GM12892 (cell line): ENCODE data around the gene ADAMTSL2.

Experiments used
- DNase-seq: peaks from one replicate; pipeline ENCODE4 v3.0.0; 2011; ENCODE audit not compliant: insufficient read length
- FAIRE-seq: peaks from 2 replicates; lab custom pipeline; 2011; peaks lifted over from hg19 to GRCh38; lab: Jason Lieb, UNC
- POLR2A ChIP-seq: IDR thresholded peaks from 2 replicates; pipeline ENCODE4 v1.6.1; 2011; ENCODE audit warnings: low read depth, low read length, control low read depth
- POLR2AphosphoS5 ChIP-seq: IDR thresholded peaks from 2 replicates; pipeline ENCODE4 v1.6.1; 2011; ENCODE audit warnings: low read depth, low read length, control low read depth
- TAF1 ChIP-seq: IDR thresholded peaks from 2 replicates; pipeline ENCODE4 v1.6.1; 2011; ENCODE audit warnings: low read depth, mild to moderate bottlenecking, control low read depth, low read length, borderline replicate concordance

ADAMTSL2 gene

DNA sequence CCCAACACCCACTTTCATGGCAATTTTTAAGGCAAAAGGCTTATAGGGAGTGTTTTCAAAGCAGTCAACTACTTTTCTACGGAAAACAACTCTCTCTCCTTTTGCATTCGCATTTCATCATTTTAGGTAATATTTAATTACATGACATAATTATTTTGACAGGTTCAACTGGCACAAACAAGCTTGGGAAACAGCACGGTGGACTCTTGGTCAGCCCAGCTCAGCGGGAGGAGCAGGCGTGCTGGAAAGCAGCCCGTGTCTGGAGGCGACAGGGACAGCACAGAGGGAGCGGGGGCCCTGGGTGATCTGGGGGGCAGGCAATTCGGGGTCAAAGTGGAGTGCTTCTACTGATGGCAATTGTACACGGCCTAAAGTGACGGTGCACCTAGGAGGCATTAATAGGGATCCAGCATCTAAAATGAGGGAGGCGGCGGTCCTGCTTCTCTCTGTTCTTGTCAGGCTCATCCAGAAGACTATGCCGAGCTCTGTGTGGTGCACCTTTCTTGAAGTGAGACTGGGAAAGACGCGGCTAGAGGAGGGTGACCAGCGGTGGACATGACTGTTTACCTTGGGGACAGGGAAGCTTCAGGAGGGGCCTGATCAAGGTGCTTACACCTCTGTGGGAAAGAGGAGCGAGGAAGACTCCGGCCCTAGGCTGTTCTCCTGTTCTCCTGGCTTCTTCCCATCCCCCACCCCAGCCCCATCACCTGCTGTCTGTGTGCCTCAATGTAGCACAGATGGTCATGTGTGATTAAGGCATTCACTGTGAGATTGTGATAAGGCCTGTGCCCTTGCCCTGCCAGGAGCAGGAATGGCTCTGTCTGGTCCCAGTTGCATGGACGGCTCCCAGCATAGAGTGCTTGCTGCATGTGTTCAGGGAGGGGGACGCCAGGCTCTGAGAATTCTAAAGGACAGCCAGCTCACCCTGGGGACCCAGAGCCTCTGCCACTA is 13.1 kb upstream of the ADAMTSL2 start:
- no peak for TF ChIP-seq TAF1
- TF ChIP-seq POLR2A: no peak
- no peak for TF ChIP-seq POLR2AphosphoS5
- FAIRE-seq (no peak), DNase-seq (no peak)

GRCh38 chr9:133522073-133522910 is 12.2 kb upstream of the ADAMTSL2 start:
- TF ChIP-seq TAF1: no peak
- FAIRE-seq (no peak), DNase-seq (no peak)

DNA sequence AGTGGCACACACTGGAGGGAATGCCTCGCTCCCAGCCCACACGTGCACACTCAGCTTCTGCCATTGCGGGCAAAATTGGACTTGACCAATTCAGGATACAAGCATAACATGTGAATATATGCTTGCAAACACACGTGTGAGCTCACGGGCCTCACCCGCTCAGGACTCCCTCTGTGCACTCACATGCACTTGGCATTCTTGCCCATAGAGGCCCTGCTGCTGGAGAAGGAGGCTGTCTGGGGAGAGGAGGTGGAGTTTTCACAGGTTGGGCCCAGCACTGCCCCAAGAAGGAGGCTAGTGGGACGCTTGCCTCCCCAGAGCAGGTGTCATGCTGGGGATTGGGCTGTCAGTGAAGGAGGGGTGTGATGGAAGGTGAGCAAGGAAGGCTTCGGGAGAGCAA is 11.4 kb upstream of the ADAMTSL2 start:
- DNase-seq: no peak
- TF ChIP-seq POLR2A: no peak
- no peak for TF ChIP-seq POLR2AphosphoS5
- TF ChIP-seq TAF1: no peak
- no peak for FAIRE-seq

DNA sequence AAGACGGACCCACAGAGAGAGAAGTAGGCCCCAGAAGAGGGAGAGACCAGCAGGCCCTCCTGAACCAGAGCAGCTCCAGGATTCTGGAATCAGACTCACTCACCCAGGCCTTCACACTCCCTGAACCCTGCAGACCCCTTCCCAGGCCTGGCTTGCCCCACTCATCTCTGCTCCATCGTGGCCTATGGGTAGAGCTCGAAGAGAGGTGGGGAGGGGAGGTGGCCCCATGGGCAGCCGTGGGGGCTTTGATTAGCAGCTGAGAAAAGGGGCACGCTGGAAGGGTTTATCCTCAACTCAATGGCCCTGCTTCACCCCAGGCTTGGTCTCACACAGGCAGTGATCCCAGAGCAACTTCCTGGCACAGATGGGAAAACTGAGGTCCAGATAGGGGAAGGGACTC is 10.4 kb upstream of the ADAMTSL2 start:
- TF ChIP-seq TAF1 (no peak), POLR2A (no peak), POLR2AphosphoS5 (no peak)
- no peak for DNase-seq
- FAIRE-seq: no peak

GRCh38 chr9:133524679-133525228 is 9.8 kb upstream of the ADAMTSL2 start, which contains the start of gene MYMK:
Gene MYMK, minus strand, starts transcription at chr9:133524959. Its CDS starts 115 bp downstream, at chr9:133524844.
- DNase-seq (no peak), FAIRE-seq (no peak)
- TF ChIP-seq POLR2A (no peak), POLR2AphosphoS5 (no peak), TAF1 (no peak)

DNA sequence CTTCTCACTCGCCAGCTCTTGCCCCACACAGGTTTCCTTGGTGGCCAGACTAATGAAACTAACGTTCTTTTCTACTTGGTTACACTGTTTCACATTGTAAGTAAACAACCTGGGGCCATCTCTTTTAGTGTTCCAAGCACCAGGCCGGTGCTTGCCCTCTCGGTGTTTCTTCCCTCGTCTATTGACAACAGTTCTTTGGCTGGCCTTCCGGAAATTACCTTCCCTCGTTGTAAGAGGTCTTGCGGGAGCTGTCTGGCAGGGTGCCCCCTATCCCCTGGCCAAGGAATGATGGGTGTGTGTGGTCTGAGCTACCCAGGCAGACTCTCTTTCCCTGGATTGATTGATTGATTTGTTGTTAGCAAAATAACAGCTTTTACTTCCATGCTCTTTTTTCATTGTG is 8.8 kb upstream of the ADAMTSL2 start:
- FAIRE-seq: no peak
- DNase-seq: no peak
- TF ChIP-seq POLR2AphosphoS5: no peak
- TF ChIP-seq POLR2A: no peak
- no peak for TF ChIP-seq TAF1

DNA sequence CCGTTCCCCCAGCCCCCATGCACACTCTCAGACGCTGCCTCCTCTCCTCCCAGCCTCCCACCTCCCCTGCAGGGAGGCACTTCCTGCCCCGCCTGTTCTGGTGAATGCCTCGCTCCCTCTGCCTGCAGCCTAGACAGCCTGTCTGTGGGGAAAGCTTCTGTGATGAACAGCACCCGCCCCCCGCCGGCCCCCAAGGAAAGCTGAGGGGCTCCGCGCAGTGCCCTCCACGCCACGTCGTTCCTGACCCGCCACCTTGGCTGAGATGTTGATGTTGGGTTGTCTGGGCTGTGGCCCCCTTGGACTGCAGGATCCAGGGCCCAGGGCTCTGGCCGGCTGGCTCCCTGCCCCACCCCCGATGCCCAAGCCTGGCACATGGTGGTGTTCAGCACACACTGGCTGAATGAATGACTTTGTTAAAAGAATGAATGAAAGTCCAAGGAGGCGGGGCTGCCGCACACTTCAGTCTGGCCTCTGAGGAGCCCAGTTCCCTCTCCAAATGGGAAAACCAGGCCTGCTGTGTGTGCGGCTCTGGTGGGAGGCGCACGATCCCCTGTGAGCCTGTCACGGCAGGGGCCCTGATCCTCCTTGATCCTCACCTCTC is 7.7 kb upstream of the ADAMTSL2 start:
- no peak for FAIRE-seq
- TF ChIP-seq POLR2A: no peak
- TF ChIP-seq POLR2AphosphoS5: no peak
- TF ChIP-seq TAF1: no peak
- no peak for DNase-seq

DNA sequence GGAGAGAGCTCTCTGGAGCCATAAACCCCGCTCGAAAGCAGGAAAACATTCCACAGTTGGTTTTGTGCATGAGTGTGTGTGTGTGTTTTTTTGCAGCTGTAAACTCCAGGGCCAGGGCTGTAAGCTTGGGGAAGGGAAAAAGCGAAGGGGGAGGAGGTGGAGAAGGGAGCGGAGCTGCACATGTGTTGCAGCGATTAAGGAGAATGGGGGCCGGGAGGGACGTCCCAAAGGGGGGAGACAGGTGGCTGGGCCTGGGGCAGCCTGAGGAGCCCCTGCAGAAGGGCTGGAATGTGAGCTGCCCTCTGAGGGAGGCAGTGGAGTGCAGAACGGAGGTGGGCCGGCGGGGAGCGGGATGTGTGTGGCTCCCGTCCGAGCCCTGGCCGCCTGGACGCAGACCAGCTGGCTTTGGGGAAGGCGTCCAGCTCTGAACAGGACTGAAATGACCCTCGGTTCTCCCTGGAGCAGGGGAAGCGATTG is 7.0 kb upstream of the ADAMTSL2 start:
- no peak for DNase-seq
- TF ChIP-seq TAF1: no peak
- TF ChIP-seq POLR2AphosphoS5: no peak
- no peak for TF ChIP-seq POLR2A
- FAIRE-seq: no peak

DNA sequence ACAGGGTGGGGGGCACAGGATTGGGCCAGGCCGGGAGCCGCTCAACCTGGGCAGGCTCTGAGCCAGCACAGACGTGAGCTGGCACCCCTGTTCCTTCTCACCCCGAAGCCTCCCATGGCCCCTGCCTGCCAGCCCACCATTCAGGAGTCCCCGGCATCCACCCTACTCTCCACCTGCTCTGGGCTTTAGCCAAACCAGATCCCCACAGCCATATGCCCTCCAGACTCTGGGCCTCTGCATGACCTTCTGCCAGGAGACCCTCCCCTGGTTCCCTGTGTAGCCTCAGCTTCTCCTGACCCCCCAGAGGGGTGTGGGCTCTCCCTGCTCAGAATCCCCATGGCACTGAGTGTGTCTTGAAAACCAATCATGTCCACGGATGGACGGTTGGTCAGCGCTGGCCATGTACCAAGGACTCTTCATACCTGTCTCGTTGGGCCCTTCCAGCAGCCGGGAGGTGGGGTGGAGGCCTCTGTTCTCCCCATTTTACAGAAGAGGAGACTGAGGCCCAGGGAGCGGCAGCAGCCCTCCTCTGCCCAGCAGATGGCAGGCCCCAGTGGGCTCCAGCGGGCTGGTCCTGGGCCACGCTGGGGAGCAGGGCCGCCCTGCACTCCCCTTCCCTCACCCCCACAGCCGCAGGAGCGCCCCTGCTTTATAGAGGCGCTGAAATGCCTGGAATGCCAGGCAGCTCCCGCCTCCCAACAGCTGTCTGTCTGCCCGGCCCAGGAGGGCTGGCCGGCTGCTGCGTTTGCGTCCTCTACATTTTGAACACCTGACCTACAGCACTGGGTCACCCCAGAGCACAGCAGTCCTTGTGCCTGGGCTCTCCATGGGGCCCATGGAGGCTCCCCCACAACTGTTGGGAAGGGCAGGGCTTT is 6.3 kb upstream of the ADAMTSL2 start:
- DNase-seq (no peak), FAIRE-seq (no peak)
- no peak for TF ChIP-seq TAF1
- no peak for TF ChIP-seq POLR2AphosphoS5
- TF ChIP-seq POLR2A: no peak

GRCh38 chr9:133528876-133529241 is 5.6 kb upstream of the ADAMTSL2 start:
- DNase-seq: no peak
- no peak for TF ChIP-seq POLR2A
- TF ChIP-seq POLR2AphosphoS5: no peak
- TF ChIP-seq TAF1: no peak
- no peak for FAIRE-seq

- DNase-seq (no peak), FAIRE-seq (no peak)
- TF ChIP-seq POLR2A: no peak
- TF ChIP-seq TAF1: no peak
- no peak for TF ChIP-seq POLR2AphosphoS5
Measured at GRCh38 chr9:133529457-133529856, 5.0 kb upstream of the ADAMTSL2 start.
